Lower leg skin (tissue), 3 donors: ENCODE results near the gene DDX41.

Experiments
- POLR2A ChIP-seq, 2 donors: fragments of 450-650 bp; IDR thresholded peaks; one replicate each; pipeline ENCODE4 v1.6.1; 2016 to 2017; ENCODE audit warnings: antibody characterized with exemption in 2 of 2, mild to moderate bottlenecking in 1 of 2, moderate library complexity in 1 of 2
- TF ChIP-seq, protein P1 (sequence below), 3 donors: fragments of 450-650 bp; IDR thresholded peaks; one replicate each; pipeline ENCODE4 v1.5.1; 2016; ENCODE audit warnings: antibody characterized with exemption in 3 of 3, mild to moderate bottlenecking in 3 of 3, moderate library complexity in 2 of 3

GRCh38 chr5:177536386-177536785 lies 19.6 kb upstream of the DDX41 start:
- TF ChIP-seq, protein P1, sequence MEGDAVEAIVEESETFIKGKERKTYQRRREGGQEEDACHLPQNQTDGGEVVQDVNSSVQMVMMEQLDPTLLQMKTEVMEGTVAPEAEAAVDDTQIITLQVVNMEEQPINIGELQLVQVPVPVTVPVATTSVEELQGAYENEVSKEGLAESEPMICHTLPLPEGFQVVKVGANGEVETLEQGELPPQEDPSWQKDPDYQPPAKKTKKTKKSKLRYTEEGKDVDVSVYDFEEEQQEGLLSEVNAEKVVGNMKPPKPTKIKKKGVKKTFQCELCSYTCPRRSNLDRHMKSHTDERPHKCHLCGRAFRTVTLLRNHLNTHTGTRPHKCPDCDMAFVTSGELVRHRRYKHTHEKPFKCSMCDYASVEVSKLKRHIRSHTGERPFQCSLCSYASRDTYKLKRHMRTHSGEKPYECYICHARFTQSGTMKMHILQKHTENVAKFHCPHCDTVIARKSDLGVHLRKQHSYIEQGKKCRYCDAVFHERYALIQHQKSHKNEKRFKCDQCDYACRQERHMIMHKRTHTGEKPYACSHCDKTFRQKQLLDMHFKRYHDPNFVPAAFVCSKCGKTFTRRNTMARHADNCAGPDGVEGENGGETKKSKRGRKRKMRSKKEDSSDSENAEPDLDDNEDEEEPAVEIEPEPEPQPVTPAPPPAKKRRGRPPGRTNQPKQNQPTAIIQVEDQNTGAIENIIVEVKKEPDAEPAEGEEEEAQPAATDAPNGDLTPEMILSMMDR (IDR thresholded peaks at IDR 0.05) = no peak
- no peak for TF ChIP-seq POLR2A (IDR thresholded peaks at IDR 0.05)
